KG1 (cell line): Measurements from ENCODE around the gene GSTO2.
A peak's percentile ranks its signal among the peaks of the same experiment; 100 is the strongest.

ENCODE experiments used
- DNase-seq: peaks from one replicate; lab custom pipeline; 2025; lab: John Stamatoyannopoulos, UW

Gene GSTO2

GRCh38 chr10:104340641-104341040 lies 71.7 kb downstream of the GSTO2 start:
- DNase-seq = no peak

- no peak for DNase-seq
These were observed 74.0 kb downstream of the GSTO2 start for GRCh38 chr10:104342941-104343411.

GRCh38 chr10:104344219-104344618 lies 75.2 kb downstream of the GSTO2 start:
- DNase-seq = no peak

- no peak for DNase-seq
These were observed 76.5 kb downstream of the GSTO2 start for GRCh38 chr10:104345515-104345914.

GRCh38 chr10:104345941-104346340 lies 77.0 kb downstream of the GSTO2 start:
- DNase-seq = no peak

GRCh38 chr10:104347295-104348045 lies 78.5 kb downstream of the GSTO2 start:
- no peak for DNase-seq

- no peak for DNase-seq
These were observed 79.6 kb downstream of the GSTO2 start for GRCh38 chr10:104348601-104349000.

GRCh38 chr10:104349623-104350126 lies 80.7 kb downstream of the GSTO2 start:
- DNase-seq = no peak

GRCh38 chr10:104350127-104350635 lies 81.2 kb downstream of the GSTO2 start:
- peak; percentile 35 for DNase-seq

- DNase-seq = no peak
These were observed 82.2 kb downstream of the GSTO2 start for GRCh38 chr10:104351061-104351702.

GRCh38 chr10:104351919-104352318 lies 82.9 kb downstream of the GSTO2 start:
- no peak for DNase-seq

- peak; percentile 66 for DNase-seq
These were observed 84.5 kb downstream of the GSTO2 start, which contains the start of gene CFAP58 for GRCh38 chr10:104353325-104354048. CFAP58 (plus strand) TSS chr10:104353833; CDS start chr10:104353898, 65 bp downstream.
